SU-DHL-6 (cell line): ENCODE measurements around the gene DGLUCY.

ENCODE experiments used
- H2AFZ ChIP-seq: fragments of 200-600 bp; sonication (generic); 2 replicates; pipeline ENCODE4 v1.6.1; 2014; ENCODE audit warnings: low read depth, mild to moderate bottlenecking, moderate library complexity, mixed read lengths, antibody characterized with exemption, low read length; ENCODE audit not compliant: severe bottlenecking
- H3F3A ChIP-seq: fragments of 200-600 bp; shearing (Covaris generic); 2 replicates; pipeline ENCODE4 v1.6.0; 2016; ENCODE audit warnings: antibody characterized with exemption, mild to moderate bottlenecking; ENCODE audit not compliant: insufficient read depth
- H3K27ac ChIP-seq: fragments of 200-600 bp; sonication (generic); 2 replicates; pipeline ENCODE4 v1.5.1; 2016; ENCODE audit warnings: low read depth, mild to moderate bottlenecking, low read length, moderate library complexity, mixed read lengths
- H3K27me3 ChIP-seq: fragments of 200-600 bp; sonication (generic), shearing (Covaris generic); 2 replicates; pipeline ENCODE4 v1.6.0; 2014; ENCODE audit warnings: mild to moderate bottlenecking, low read length
- H3K36me3 ChIP-seq: fragments of 200-600 bp; sonication (generic); 2 replicates; pipeline ENCODE4 v1.6.1; 2014; ENCODE audit warnings: mild to moderate bottlenecking, low read length, mixed read lengths
- H3K4me2 ChIP-seq: fragments of 300-600, 200-600 bp; shearing (Covaris generic), sonication (generic); 2 replicates; pipeline ENCODE4 v1.6.0; 2014; ENCODE audit warnings: low read length, low read depth, mild to moderate bottlenecking; ENCODE audit not compliant: poor library complexity, severe bottlenecking
- H3K4me3 ChIP-seq: fragments of 200-600 bp; sonication (generic); 2 replicates; pipeline ENCODE4 v1.5.1; 2014; ENCODE audit warnings: antibody characterized with exemption, low read length, mild to moderate bottlenecking, mixed read lengths; ENCODE audit not compliant: insufficient read depth, poor library complexity, severe bottlenecking
- H3K79me2 ChIP-seq: fragments of 200-600 bp; sonication (generic); 2 replicates; pipeline ENCODE4 v1.6.1; 2014; ENCODE audit warnings: mild to moderate bottlenecking, low read length, moderate library complexity; ENCODE audit not compliant: insufficient read depth
- H3K9ac ChIP-seq: fragments of 200-600 bp; sonication (generic); 2 replicates; pipeline ENCODE4 v1.7.0; 2014; ENCODE audit warnings: mild to moderate bottlenecking, low read length
- H3K9me2 ChIP-seq: fragments of 200-600 bp; sonication (generic); replicated peaks from 2 replicates; pipeline ENCODE4 v1.6.1; 2014; ENCODE audit warnings: low read length; ENCODE audit not compliant: insufficient read depth
- H3K9me3 ChIP-seq: fragments of 200-600 bp; sonication (generic); 2 replicates; pipeline ENCODE4 v1.6.1; 2014; ENCODE audit warnings: low read length, mixed read lengths; ENCODE audit not compliant: insufficient read depth
- H4K20me1 ChIP-seq: fragments of 200-600 bp; sonication (generic); 2 replicates; pipeline ENCODE4 v1.6.1; 2014; ENCODE audit warnings: low read depth, mild to moderate bottlenecking, antibody characterized with exemption, low read length, moderate library complexity, mixed read lengths
- EZH2phosphoT487 ChIP-seq: fragments of 200-600 bp; sonication (generic), shearing (Covaris generic); conservative IDR thresholded peaks from 2 replicates; pipeline ENCODE4 v1.6.1; 2018; ENCODE audit warnings: mild to moderate bottlenecking, antibody characterized with exemption, low read length, moderate library complexity, mixed read lengths
- TF ChIP-seq, protein P1 (sequence below): fragments of 200-600 bp; sonication (generic); IDR thresholded peaks from one replicate; pipeline ENCODE4 v1.5.1; 2017; ENCODE audit warnings: antibody characterized with exemption, mild to moderate bottlenecking, low read length, moderate library complexity; ENCODE audit not compliant: insufficient read depth, poor library complexity, severe bottlenecking

Gene DGLUCY

DNA sequence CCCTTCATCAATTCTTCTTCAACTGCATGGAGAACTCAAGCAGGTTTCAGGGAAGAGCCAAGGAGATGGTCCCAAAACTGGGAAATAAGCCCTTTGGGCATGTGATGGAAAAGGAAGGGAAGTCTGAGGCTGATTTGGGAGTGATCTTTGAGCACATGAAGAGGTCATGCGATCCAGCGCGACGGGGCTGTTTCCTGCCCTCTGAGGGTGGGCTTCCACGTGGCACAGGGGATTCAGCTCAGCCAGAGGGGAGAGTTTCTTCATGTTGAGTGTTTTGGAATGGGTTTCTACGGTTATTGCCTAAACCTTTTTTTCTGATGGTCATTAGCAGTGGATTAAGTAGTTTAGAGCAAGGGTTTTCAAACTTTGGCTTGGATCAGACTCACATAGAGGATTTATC, 100.4 kb downstream of the DGLUCY start:
- TF ChIP-seq, protein P1, sequence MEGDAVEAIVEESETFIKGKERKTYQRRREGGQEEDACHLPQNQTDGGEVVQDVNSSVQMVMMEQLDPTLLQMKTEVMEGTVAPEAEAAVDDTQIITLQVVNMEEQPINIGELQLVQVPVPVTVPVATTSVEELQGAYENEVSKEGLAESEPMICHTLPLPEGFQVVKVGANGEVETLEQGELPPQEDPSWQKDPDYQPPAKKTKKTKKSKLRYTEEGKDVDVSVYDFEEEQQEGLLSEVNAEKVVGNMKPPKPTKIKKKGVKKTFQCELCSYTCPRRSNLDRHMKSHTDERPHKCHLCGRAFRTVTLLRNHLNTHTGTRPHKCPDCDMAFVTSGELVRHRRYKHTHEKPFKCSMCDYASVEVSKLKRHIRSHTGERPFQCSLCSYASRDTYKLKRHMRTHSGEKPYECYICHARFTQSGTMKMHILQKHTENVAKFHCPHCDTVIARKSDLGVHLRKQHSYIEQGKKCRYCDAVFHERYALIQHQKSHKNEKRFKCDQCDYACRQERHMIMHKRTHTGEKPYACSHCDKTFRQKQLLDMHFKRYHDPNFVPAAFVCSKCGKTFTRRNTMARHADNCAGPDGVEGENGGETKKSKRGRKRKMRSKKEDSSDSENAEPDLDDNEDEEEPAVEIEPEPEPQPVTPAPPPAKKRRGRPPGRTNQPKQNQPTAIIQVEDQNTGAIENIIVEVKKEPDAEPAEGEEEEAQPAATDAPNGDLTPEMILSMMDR, result no peak
- TF ChIP-seq EZH2phosphoT487, result no peak
- Histone ChIP-seq H3K79me2 (no peaks in the 10 kb centered on the region), H3K9me2 (no peaks in the 10 kb centered on the region), H3K4me2 (no peak overlapping the region), H3K27me3 (no peaks in the 10 kb centered on the region), H2AFZ (no peak overlapping the region), H3K27ac (no peak overlapping the region), H3F3A (peaks cover 4% of the 10 kb centered on the region; the same call in 1 of the 2 replicates), H3K36me3 (no peaks in the 10 kb centered on the region), H3K9ac (no peak overlapping the region), H3K4me3 (no peak overlapping the region), H3K9me3 (no peaks in the 10 kb centered on the region), H4K20me1 (no peaks in the 10 kb centered on the region)

DNA sequence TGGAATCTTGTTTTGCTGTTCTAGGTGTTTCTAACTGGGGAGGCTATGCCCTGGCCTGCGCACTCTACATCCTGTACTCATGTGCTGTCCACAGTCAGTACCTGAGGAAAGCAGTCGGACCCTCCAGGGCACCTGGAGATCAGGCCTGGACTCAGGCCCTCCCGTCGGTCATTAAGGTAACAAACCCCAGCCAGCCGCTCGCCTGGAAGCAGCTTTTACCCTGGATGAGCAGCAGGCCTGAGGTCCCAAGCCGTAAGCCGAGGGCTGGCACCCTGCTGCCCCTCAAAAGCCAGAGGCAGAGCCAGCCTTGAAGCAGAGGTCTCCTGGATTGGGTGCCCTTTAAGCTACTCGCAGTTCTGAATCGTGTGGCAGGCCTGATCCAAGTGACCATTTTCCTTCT, 101.5 kb downstream of the DGLUCY start:
- H3K27me3 ChIP-seq, result no peaks in the 10 kb centered on the region
- TF ChIP-seq, protein P1, result no peak
- TF ChIP-seq EZH2phosphoT487, result no peak
- H3K4me3 ChIP-seq, result no peak overlapping the region
- H3K27ac ChIP-seq, result no peak overlapping the region
- H3F3A ChIP-seq, result peaks cover 4% of the 10 kb centered on the region; the same call in 1 of the 2 replicates
- H3K9me2 ChIP-seq, result no peaks in the 10 kb centered on the region
- H3K79me2 ChIP-seq, result no peaks in the 10 kb centered on the region
- H4K20me1 ChIP-seq, result no peaks in the 10 kb centered on the region
- no peak overlapping the region for H3K4me2 ChIP-seq
- H3K36me3 ChIP-seq, result no peaks in the 10 kb centered on the region
- H2AFZ ChIP-seq, result no peak overlapping the region
- no peak overlapping the region for H3K9ac ChIP-seq
- H3K9me3 ChIP-seq, result no peaks in the 10 kb centered on the region

DNA sequence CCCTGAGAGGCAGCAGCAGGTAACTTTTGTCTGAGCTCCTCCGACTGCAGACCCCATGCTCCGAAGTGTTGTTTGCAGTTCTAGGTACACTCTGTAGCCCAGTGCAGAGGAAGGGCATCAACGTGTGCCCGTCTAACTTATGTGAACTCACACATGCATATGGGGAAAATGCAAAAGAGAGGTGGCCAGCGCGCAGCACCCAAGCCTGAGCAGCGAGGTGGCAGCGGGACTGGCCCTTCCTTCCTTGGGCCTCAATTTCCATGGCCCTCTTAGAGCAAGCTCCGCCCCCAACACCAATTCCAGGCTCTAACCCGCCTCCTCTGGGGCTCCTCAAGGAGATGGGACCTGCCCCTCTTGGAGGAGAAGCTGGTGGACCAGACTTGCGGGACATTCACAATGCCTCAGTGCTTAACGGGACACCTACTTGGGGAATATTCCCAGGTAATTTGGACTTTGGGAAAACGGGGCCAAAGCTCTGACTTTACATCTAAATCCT, 102.9 kb downstream of the DGLUCY start:
- Histone ChIP-seq H3K79me2 (no peaks in the 10 kb centered on the region), H2AFZ (no peak overlapping the region), H3K36me3 (no peaks in the 10 kb centered on the region), H3K9me3 (no peaks in the 10 kb centered on the region), H3F3A (no peaks in the 10 kb centered on the region), H3K27ac (no peak overlapping the region), H3K4me2 (no peak overlapping the region), H3K4me3 (no peak overlapping the region), H3K9me2 (no peaks in the 10 kb centered on the region), H3K27me3 (no peaks in the 10 kb centered on the region), H3K9ac (no peak overlapping the region), H4K20me1 (no peaks in the 10 kb centered on the region)
- TF ChIP-seq, protein P1, result no peak
- no peak for TF ChIP-seq EZH2phosphoT487

DNA sequence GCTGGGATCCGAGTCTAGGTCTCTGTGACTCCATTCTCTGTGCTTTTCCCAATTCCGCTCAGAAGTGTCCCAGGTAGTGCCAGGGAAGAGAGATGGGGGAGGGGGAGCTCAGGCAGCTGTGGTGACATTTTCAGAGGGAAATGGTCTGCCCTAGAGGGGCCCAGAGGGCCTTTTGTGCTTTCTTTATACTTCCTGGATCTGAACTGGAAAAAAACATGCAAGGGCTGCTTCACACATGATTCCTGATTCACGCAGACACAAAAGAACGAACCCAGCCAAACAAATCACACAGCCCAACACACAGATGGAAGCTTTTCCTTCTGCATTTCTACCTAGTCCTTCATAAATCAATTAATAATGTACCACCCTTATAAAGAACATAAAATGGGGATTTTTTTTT, 104.1 kb downstream of the DGLUCY start:
- no peaks in the 10 kb centered on the region for H3K9me3 ChIP-seq
- H3K79me2 ChIP-seq, result no peaks in the 10 kb centered on the region
- H3K9ac ChIP-seq, result no peak overlapping the region
- H3K36me3 ChIP-seq, result no peaks in the 10 kb centered on the region
- no peak overlapping the region for H3K4me2 ChIP-seq
- no peak overlapping the region for H2AFZ ChIP-seq
- no peak overlapping the region for H3K27ac ChIP-seq
- H4K20me1 ChIP-seq, result no peaks in the 10 kb centered on the region
- no peaks in the 10 kb centered on the region for H3K27me3 ChIP-seq
- no peaks in the 10 kb centered on the region for H3K9me2 ChIP-seq
- TF ChIP-seq, protein P1, result no peak
- no peak for TF ChIP-seq EZH2phosphoT487
- no peak overlapping the region for H3K4me3 ChIP-seq
- H3F3A ChIP-seq, result no peaks in the 10 kb centered on the region
